ENCODE measurements around the gene ANKRD11.
A peak's percentile ranks its signal among the peaks of the same experiment; 100 is the strongest.
"Not testable (repeated sequence)": the region's sequence is repeated elsewhere in the genome, so short reads cannot be mapped to it uniquely, and the experiment has no call there.

ANKRD11 gene

GRCh38 chr16:89265647-89266046 lies 224.7 kb downstream of the ANKRD11 start:
- no peaks in the 10 kb centered on the region for H3K36me3 ChIP-seq (ENCODE audit: control insufficient read depth, insufficient read depth, low read length)
- TF ChIP-seq CTCF (IDR thresholded peaks at IDR 0.05): no peak
- no peak overlapping the region for H3K9ac ChIP-seq
- H3K4me2 ChIP-seq (ENCODE audit: low read length): no peak overlapping the region
- no peak overlapping the region for H3K4me3 ChIP-seq (ENCODE audit: low read depth, low read length)
- no peaks in the 10 kb centered on the region for H3K79me2 ChIP-seq
- no peaks in the 10 kb centered on the region for H3K4me1 ChIP-seq
- H3K27me3 ChIP-seq (ENCODE audit: control insufficient read depth, insufficient read depth, low read length): no peaks in the 10 kb centered on the region
- H3K9me3 ChIP-seq (ENCODE audit: control insufficient read depth, low read length): no peaks in the 10 kb centered on the region
- no peak overlapping the region for H2AFZ ChIP-seq
- no peak overlapping the region for H3K27ac ChIP-seq

DNA sequence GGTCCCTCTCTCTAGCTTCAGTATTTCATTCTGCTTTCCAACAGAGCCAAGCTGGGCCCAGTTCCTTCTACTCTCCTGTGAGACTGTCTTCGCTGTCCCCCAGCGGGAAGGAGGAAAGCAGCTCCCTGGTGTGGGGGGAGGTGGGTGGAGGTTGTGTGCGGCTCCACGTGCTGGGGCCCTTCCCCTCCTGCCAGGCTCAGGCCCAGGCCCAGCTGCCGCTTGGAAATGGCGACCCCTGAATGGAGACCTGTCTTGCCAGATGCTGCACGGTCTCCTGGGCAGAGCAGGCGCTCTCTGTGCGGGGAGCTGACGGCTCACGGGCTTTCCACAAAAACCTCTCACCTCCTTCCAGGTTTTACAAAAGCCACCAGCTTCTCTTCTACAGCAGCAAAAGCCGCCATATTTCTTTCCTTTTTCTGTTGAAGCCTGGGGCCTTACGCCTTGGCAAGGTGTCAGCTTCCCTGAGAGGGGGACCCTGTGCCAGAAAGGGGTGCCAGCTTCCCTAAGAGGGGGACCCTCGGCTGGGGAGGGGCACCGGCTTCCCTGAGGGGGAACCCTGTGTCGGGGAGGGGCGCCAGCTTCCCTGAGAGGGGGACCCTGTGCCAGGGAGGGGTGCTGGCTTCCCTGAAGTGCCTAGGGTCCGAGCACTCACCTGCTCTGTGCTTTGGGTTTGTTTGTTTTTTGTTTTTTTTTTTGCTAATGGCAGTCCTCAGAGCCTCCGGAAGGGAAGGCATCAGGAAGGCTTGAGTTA lies 225.4 kb downstream of the ANKRD11 start:
- H3K27me3 ChIP-seq (ENCODE audit: control insufficient read depth, insufficient read depth, low read length): no peaks in the 10 kb centered on the region
- H2AFZ ChIP-seq: no peak overlapping the region
- H3K9ac ChIP-seq: no peak overlapping the region
- H3K4me1 ChIP-seq: no peaks in the 10 kb centered on the region
- no peak overlapping the region for H3K4me3 ChIP-seq (ENCODE audit: low read depth, low read length)
- H3K4me2 ChIP-seq (ENCODE audit: low read length): no peak overlapping the region
- no peak for TF ChIP-seq CTCF (IDR thresholded peaks at IDR 0.05)
- H3K27ac ChIP-seq: no peak overlapping the region
- H3K36me3 ChIP-seq (ENCODE audit: control insufficient read depth, insufficient read depth, low read length): no peaks in the 10 kb centered on the region
- H3K9me3 ChIP-seq (ENCODE audit: control insufficient read depth, low read length): no peaks in the 10 kb centered on the region
- no peaks in the 10 kb centered on the region for H3K79me2 ChIP-seq

DNA sequence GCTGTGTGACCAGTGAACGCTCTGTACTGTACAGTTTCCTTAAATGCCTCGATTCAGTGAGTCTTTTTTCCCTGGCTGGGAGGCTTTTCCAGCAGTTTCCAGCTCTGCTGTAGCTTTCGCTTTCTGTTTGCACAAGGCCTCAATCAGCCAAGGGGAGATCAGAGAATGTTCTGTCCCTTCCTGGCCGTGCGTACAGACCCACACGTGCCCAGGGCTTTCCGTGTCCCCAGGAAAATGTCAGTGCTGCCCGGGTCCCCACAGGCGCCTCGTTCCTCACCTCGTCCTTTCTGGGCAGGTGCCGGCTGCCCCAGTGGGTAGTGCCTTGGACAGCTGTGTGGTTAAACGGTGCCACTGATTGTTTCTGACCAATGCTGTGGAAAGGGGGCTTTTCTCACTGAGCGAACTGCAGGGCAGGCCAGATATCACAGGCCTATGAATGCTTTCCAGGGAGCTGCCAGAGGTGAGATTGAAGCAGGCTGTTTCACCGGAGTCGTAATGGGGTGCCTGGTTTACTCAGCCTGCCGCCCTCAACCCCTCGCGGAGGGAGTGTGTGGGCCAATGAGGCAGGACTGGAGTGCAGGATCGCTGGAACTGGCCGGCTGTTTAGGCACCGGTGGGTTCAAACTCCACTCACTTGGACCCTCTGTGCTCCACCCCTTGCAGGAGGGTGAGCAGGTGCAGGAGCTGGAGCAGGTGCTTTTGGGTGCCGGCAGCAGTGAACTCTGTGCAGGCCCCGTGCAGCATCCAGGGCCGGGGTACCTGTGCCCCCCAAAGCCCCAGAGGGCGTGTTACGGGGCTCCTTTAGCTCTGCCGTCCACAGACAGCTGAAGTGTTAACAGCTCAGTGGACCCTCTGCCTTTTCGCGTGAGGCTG lies 228.4 kb downstream of the ANKRD11 start:
- H3K4me1 ChIP-seq: no peaks in the 10 kb centered on the region
- no peaks in the 10 kb centered on the region for H3K27me3 ChIP-seq (ENCODE audit: control insufficient read depth, insufficient read depth, low read length)
- H3K9me3 ChIP-seq (ENCODE audit: control insufficient read depth, low read length): no peaks in the 10 kb centered on the region
- H3K79me2 ChIP-seq: no peaks in the 10 kb centered on the region
- H3K36me3 ChIP-seq (ENCODE audit: control insufficient read depth, insufficient read depth, low read length): no peaks in the 10 kb centered on the region
- no peak overlapping the region for H3K4me3 ChIP-seq (ENCODE audit: low read depth, low read length)
- no peak overlapping the region for H3K27ac ChIP-seq
- H3K4me2 ChIP-seq (ENCODE audit: low read length): no peak overlapping the region
- no peak overlapping the region for H3K9ac ChIP-seq
- H2AFZ ChIP-seq: no peak overlapping the region
- TF ChIP-seq CTCF (IDR thresholded peaks at IDR 0.05): no peak

GRCh38 chr16:89259901-89260300 lies 230.5 kb downstream of the ANKRD11 start:
- H3K4me3 ChIP-seq (ENCODE audit: low read depth, low read length); H3K9ac ChIP-seq; H3K4me1 ChIP-seq; H3K9me3 ChIP-seq (ENCODE audit: control insufficient read depth, low read length); H2AFZ ChIP-seq; H3K27me3 ChIP-seq (ENCODE audit: control insufficient read depth, insufficient read depth, low read length); H3K79me2 ChIP-seq; H3K27ac ChIP-seq; H3K4me2 ChIP-seq (ENCODE audit: low read length); H3K36me3 ChIP-seq (ENCODE audit: control insufficient read depth, insufficient read depth, low read length): not testable (repeated sequence)

DNA sequence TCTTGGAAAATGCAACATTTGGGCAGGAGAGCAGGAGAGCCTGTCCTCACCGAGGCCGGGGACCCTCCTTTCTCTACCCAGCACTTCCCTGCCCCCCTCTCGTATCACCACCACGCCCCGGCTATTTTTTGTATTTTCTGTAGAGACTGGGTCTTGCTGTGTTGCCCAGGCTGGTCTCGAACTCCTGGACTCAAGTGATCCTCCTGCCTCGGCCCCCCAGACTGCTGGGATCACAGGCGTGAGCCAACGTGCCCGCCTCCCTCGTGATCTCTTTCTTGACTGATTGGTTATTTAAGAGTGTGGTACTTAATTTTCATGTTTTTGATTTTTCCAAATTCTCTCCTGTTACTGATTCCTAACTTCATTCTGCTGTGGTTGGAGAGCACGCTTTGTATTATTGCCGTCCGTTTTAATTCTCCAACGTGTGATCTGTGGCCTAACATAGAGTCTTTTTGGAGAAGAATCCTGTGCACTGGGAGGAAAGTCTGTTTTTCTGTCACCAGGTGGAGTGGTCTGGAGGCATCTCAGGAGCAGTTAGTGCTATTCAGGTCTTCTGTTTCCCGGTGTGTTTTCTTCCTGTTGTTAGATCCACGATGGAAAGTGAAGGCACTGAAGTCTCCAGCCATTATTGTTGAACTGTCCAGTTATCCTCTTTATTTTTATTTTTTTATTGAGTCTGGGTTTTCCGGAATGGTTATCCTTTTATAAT lies 232.4 kb downstream of the ANKRD11 start:
- Histone ChIP-seq H3K9me3 (ENCODE audit: control insufficient read depth, low read length) (no peaks in the 10 kb centered on the region), H3K27ac (no peak overlapping the region), H3K9ac (no peak overlapping the region), H3K4me3 (ENCODE audit: low read depth, low read length) (peak overlapping the region; percentile 44), H3K36me3 (ENCODE audit: control insufficient read depth, insufficient read depth, low read length) (no peaks in the 10 kb centered on the region), H3K4me2 (ENCODE audit: low read length) (peak overlapping the region; percentile 71), H2AFZ (no peak overlapping the region), H3K27me3 (ENCODE audit: control insufficient read depth, insufficient read depth, low read length) (no peaks in the 10 kb centered on the region), H3K4me1 (no peaks in the 10 kb centered on the region), H3K79me2 (no peaks in the 10 kb centered on the region)
- no peak for TF ChIP-seq CTCF (IDR thresholded peaks at IDR 0.05)

Data from parathyroid adenoma (tissue), 2 donors.